Stimulated activated CD8-positive, alpha-beta memory T cell treated with anti-CD3 and anti-CD28 coated beads, Interleukin-15, amount 100 ng/mL, for 4 hours (primary cell): ENCODE results near the gene CAB39L.

Experiments
- DNase-seq, 2 donors: peaks; one replicate each; pipeline ENCODE4 v3.0.0-alpha.2; 2020; ENCODE audit warnings: low read depth in 2 of 2

The CAB39L gene

DNA sequence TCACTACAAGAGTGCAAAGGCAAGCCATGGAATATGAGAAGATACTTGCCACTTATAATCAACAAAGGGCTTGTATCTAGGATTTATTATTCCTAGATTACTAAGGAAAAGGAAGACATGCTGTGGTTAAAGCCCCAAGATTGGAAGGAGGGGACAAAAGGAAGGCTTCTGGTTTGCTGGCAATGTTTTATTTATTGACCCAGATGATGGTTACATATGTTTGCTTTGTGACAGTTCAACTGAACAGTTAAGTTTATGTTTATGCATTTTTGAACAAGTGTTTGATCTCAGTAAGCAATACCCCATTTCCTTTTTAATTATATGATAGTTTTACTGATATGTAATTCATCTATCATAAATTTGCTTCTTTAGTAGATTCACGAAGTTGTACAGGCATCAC is 155.9 kb downstream of the CAB39L start:
- no peak for DNase-seq

DNA sequence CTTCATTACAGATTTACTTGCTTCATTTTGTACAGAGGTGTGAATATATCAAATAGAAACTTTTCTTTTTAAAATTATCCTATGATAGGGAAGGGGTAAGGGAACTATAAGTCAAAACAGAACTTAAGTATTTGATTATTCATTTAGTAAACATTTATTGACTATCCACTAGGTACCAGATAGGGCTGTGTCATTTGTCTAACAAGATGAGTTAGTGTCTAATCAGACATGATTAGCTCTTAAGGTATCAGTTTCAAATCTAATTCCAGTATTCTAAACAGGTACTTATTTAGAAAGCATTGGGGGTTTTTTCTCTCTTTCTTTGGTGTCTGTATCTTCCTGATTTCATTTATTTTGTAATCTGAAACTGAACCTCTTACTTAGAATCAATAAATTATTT is 164.0 kb downstream of the CAB39L start:
- DNase-seq: no peak

DNA sequence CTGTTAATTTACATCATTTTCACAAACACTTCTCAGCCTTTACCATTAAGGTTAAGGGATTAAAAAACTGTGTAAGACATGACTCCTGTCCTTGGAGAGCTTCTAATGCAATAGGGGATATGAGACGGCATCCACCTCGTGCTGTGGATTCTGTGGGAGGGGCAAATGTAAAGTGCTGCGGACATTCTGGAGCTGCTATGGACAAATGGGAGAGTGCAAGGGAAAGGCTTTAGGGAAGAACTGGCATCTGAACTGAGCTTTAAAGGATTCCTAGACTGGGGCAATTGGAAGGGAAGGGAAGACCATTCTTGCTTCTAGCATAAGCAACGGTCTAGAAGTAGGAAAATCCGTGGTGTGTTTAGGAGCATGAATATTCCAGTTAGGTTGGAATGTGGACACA is 164.8 kb downstream of the CAB39L start:
- DNase-seq: no peak

DNA sequence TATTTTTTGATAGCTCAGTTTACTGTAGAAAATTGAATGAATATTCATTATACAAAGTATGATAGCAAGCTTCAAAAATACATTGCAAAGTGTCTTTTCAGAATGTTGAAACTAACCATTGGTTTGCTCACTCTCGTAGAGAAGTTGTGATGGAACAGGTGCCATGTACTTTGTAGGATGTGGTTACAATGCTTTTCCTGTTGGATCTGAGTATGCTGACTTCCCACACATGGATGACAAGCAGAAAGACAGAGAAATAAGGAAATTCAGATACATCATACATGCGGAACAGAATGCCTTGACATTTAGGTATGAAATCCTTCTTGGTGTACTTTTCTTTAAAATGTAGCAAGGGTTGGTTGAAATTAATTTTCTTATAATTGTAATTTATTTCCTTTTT is 165.7 kb downstream of the CAB39L start:
- no peak for DNase-seq

DNA sequence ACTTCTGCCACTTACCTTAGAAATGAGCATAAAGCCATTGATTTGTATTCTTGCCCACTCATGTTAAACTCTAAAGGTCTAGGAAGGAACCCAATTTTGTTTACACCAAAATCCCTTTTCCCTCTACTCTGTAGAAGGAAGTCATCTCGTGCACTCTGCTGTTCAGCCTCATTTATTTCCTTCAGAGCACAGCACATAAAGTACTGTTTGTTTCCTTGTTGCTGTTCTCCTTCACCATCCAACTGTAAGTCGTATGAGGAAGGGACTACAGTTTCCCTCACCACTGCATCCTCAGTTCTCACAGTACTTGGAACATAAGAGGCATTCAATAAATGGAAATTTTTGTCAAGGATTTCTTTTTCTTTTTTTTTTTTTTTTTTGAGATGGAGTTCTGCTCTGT is 171.6 kb downstream of the CAB39L start:
- no peak for DNase-seq

DNA sequence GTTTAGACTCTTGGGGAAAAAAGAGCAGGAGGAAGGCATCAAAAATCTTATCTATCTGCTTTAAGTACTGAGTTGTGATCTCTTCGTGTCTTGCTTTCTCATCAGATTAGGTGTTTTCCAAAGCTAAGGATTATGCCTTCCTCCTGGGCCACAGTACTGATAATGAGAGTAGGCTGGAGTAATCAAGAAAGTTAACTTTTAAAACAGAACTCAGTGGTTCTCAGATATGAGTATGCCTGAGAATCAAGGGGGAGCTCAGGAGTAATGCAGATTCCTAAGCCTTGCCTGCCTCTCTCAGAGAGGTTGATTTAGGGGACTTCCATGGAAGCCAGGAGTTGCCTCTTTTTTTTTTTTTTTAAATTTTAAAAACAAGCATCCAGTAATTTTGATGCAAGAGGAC is 172.6 kb downstream of the CAB39L start:
- no peak for DNase-seq

DNA sequence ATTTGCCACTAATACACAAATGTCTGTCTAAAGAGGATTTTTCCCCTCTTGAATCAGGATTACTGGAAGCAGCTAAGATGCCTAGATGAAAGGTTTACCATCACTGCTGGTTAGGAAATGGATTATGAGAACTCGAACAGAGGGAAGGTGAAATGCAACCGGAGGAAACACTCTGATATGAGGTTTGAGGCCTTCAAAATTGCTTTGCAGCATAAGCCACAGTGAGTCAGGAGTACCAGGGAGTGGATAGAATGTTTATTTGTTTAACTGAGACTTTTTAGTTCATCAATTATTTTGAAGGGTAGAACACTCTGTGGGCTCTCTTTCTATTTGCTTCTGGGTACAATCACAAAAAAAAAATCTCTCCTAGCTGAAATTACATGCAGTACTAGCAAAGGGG is 178.0 kb downstream of the CAB39L start:
- no peak for DNase-seq

DNA sequence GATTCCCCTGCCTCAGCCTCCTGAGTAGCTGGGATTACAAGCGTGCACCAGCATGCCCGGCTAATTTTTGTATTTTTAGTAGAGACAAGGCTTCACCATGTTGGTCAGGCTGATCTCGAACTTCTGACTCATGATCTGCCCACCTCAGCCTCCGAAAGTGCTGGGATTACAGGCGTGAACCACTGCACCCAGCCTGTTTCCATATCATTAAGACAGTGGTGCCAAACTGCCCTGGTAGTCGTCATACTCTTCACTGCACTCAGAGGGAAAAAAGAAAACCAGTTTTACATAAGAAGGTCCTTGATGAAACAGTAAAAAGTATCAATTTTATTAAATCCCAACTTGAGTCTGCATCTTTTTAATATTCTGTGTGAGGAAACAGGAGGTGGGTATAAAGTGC is 181.2 kb downstream of the CAB39L start:
- no peak for DNase-seq

DNA sequence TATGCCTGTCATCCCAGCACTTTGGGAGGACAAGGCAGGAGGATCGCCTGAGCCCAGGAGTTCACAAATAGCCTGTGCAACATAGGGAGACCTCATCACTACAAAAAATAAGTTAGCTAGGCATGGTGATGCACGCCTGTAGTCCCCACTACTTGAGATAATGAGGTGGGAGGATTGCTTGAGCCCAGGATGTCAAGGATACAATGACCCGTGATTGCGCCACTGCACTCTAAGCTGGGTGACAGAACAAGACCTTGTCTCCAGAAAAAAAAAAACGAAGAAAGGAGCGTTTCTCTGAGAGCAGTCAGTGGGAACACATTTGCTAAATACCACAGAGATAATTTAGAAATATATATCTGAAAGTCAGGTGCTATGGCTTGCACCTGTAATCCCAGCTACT is 184.3 kb downstream of the CAB39L start:
- DNase-seq: no peak
